Heart right ventricle (tissue), 16 donors: ENCODE data around the gene ASB4. TPM values are rescaled to one million over a fixed set of nuclear protein-coding genes. Genes with fewer than 3 reads are reported as not detected.

Source experiments
- ATAC-seq, 8 donors: fragments of 200-7000 bp; cut with Tn5 transposase; one replicate each; pipeline ENCODE4 v1.9.1; 2020; ENCODE audit warnings: mild to moderate bottlenecking in 8 of 8, moderate library complexity in 8 of 8, moderate number of reproducible peaks in 1 of 8
- DNase-seq, 2 donors: peaks; one replicate each; pipeline ENCODE4 v3.0.0-alpha.2; 2020
- H3K27ac ChIP-seq, 10 donors: fragments of 200-600 bp; sonication (generic) in 2 of 10; one replicate each; pipeline versions ENCODE4 v1.5.0 to v1.8.0; 2020 to 2022; ENCODE audit warnings: mild to moderate bottlenecking in 3 of 10
- H3K27me3 ChIP-seq, 7 donors: fragments of 200-600 bp; one replicate each; pipeline ENCODE4 v1.8.0; 2021 to 2022; ENCODE audit warnings: mild to moderate bottlenecking in 2 of 7
- H3K36me3 ChIP-seq, 9 donors: fragments of 200-600 bp; sonication (generic) in 1 of 9; one replicate each; pipeline versions ENCODE4 v1.5.0 to v1.8.0; 2020 to 2022; ENCODE audit warnings: mild to moderate bottlenecking in 2 of 9
- H3K4me1 ChIP-seq, 9 donors: fragments of 200-600 bp; sonication (generic) in 1 of 9; one replicate each; pipeline versions ENCODE4 v1.5.0 to v1.8.0; 2020 to 2022; ENCODE audit warnings: mild to moderate bottlenecking in 4 of 9
- H3K4me3 ChIP-seq, 10 donors: fragments of 200-600 bp; sonication (generic) in 2 of 10; one replicate each; pipeline versions ENCODE4 v1.5.0 to v1.8.0; 2020 to 2022; ENCODE audit warnings: mild to moderate bottlenecking in 7 of 10, moderate library complexity in 2 of 10
- H3K9me3 ChIP-seq, 11 donors: fragments of 200-600 bp in 10 of 11; sonication (generic) in 2 of 11; one replicate each; pipeline versions ENCODE4 v1.5.0 to v1.8.0; 2013 to 2022; ENCODE audit warnings: mild to moderate bottlenecking in 2 of 11, control low read depth in 1 of 11, moderate library complexity in 1 of 11
- CTCF ChIP-seq, 9 donors: fragments of 200-600 bp; sonication (generic) in 2 of 9; IDR thresholded peaks; one replicate each; pipeline versions ENCODE4 v1.5.0 to v1.8.0; 2021 to 2022; ENCODE audit warnings: antibody characterized with exemption in 9 of 9, mild to moderate bottlenecking in 5 of 9, moderate library complexity in 1 of 9
- WGBS, 2 donors: extraction: QIAGEN DNeasy Blood & Tissue Kit; methylation state at CpG; one replicate each; pipeline ENCODE4 v1.1.7; 2013; ENCODE audit warnings: inconsistent platforms in 1 of 2; 5-methylcytosine and 5-hydroxymethylcytosine counted together
- intact Hi-C, 10 donors: fragments of 100-400 bp; cut with DNase I; formaldehyde crosslinking; loops; one replicate each; pipeline versions ENCODE4 v1.11.1 to v1.14.2; 2022
- polyA plus RNA-seq, 2 donors: library from polyadenylated mRNA; stranded (reverse); fragments of 200-250 nt; gene quantifications; one replicate each; pipeline ENCODE4 v1.2.3, GENCODE V29; 2013
- total RNA-seq, 10 donors: library from RNA; stranded (reverse); fragmentation: NEBNext Ultra II Directional in 3 of 10; extraction: Animal tissue kit (Norgen Biotek cat#: 25700) in 3 of 10; gene quantifications; one replicate each; pipeline versions ENCODE4 v1.2.1 to v1.2.4, GENCODE V29; 2021 to 2023
- donor health status: Arrhythmogenic right ventricular cardiomyopathy.
- donor health status: ischemic (EF 13 %, LVEDD 7.1; RV severe dilation, severe dysfunction).
- donor health status: healthy with polysubstance abuse.
- donor health status: DM: no; HTN: yes; CAD: no.
- donor health status: DM: no; HTN: no; CAD: no.
- donor health status: ischemic (EF 25% LVEDD 6.9; RV normal size, moderate dysfunction).
- donor health status: ischemic (EF 25% LVEDD 5.7; RV mildly dilated, moderate dysfunction).
- donor health status: healthy.
- donor health status: DM: yes; HTN: yes; CAD: no.
- donor health status: Ischemic cardiomyopathy.
- donor health status: ischemic (EF 35%, LVEDD 5.7; RV mildly dilated, moderate dysfunction).
- donor health status: nonischemic (EF 11% LVEDD 7.7; RV severe dilation, severe dysfunction).
- donor health status: DM: yes; HTN: yes; CAD: no.
- donor health status: PGD.
- donor health status: ischemic (EF 29% LVEDD 5.4; RV normal size, mild dysfunction).
- donor health status: nonischemic (EF 23%, LVEDD 6.1; RV moderate dilation, normal function).

Gene ASB4
- total and polyA plus RNA-seq, 12 donors, result 0.26 to 7.1 (median 3.0) TPM

DNA sequence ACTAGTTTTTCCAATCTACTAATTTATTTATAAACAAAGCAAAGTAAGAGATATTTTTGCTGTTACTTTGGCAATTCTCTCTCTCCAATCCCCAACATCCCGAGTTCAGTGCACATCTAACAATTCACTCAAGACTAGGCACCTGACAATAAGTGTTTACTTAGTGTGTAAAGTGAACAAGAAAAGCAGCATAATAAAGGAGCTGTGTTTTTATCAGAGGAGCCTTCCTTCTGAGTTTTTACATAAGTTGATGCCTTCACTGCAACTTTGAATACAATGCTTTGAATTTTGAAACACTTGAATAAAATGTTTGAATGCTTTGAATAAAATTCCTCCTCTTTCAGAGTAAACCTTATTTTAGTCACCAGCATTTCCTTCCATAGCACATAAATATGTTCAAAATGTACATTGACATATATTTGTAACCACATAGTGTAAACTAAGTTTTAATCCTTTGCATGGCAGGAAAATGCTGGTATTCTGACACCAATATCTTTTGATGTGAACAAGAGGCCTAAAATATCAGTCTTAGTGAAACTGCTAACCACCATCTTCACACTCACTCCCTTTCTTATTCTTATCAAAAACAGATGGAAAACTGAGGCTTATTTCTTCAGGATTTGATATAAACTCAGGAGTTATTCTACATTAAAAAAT is 99.2 kb downstream of the ASB4 start:
- H3K4me1 ChIP-seq, result peaks cover 0 to 44% (median 28%) of the 10 kb centered on the region in 9 donors
- no peaks in the 10 kb centered on the region for H3K9me3 ChIP-seq
- no peak for TF ChIP-seq CTCF (IDR thresholded peaks at IDR 0.05)
- peak overlapping the region in 4 of 10 donors; percentile 1 to 32 (median 8) for H3K27ac ChIP-seq
- intact Hi-C loops, result loop anchor here in 1 of 10 donors (5.0 kb wide), 1 partner anchor 38 kb away; no protein-coding TSS in a partner anchor
- H3K27me3 ChIP-seq, result no peaks in the 10 kb centered on the region
- no peak for ATAC-seq
- DNase-seq, result no peak
- peaks cover 0 to 75% (median 55%) of the 10 kb centered on the region in 9 donors for H3K36me3 ChIP-seq
- H3K4me3 ChIP-seq, result no peak overlapping the region
- WGBS, 2 donors, result 83 to 87% methylated on average over 1 of the region's 1 CpG

DNA sequence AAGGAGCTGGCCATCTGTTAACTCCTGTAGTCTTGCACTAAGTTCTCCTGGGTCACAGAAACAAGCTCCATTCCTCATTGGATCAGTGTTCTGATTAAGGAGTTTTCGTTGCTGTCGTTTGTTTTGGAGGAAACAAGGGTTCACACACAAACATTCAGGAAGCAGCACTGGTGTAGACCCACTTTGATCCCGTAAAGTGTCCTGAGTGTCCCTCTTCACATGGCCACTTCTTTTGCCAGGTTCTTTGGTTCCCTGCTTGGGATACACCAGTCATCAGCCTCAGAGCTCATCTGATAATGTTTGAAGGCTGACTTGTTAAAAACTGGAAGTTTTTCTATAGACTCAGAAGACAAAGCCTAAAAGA is 99.7 kb downstream of the ASB4 start:
- H3K36me3 ChIP-seq, result peaks cover 0 to 80% (median 57%) of the 10 kb centered on the region in 9 donors
- no peak for ATAC-seq

DNA sequence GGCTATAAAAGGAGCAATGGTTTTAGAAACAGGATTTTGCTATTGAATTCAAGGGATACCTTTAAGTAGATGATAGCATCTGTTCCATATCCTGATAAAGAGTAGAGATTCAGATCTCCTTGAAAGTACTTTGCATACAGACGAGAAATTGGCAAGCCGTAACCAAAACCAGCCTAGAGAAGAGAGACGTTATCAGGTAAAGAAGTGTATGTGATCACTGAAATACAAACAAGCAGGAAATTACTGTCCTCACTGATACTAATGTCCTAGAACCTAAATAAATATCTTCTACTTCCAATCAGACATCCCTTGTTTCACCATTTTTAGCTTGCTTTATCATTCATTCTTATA is 101.2 kb downstream of the ASB4 start:
- H3K4me3 ChIP-seq, result no peak overlapping the region
- H3K27ac ChIP-seq, result peak overlapping the region in 3 of 10 donors; percentile 4 to 31 (median 27)
- DNase-seq, result no peak
- intact Hi-C loops, result no loop called here
- H3K9me3 ChIP-seq, result no peaks in the 10 kb centered on the region
- H3K4me1 ChIP-seq, result peaks cover 0 to 64% (median 48%) of the 10 kb centered on the region in 9 donors
- WGBS, 2 donors, result 56% methylated on average over 3 of the region's 3 CpGs
- no peak for TF ChIP-seq CTCF (IDR thresholded peaks at IDR 0.05)
- no peak for ATAC-seq
- peaks cover 0 to 96% (median 69%) of the 10 kb centered on the region in 9 donors for H3K36me3 ChIP-seq
- H3K27me3 ChIP-seq, result no peaks in the 10 kb centered on the region

More for the DNA sequence above, 99.7 kb downstream of the ASB4 start:
- whole genome bisulfite sequencing, 2 donors, result 41 to 56% methylated on average over 3 of the region's 3 CpGs
- no peak for DNase-seq
- Histone ChIP-seq H3K4me1 (peaks cover 0 to 49% (median 33%) of the 10 kb centered on the region in 9 donors), H3K27me3 (no peaks in the 10 kb centered on the region), H3K27ac (peak overlapping the region in 4 of 10 donors; percentile 1 to 26 (median 8)), H3K9me3 (no peaks in the 10 kb centered on the region), H3K4me3 (no peak overlapping the region)
- intact Hi-C loops, result no loop called here
- no peak for TF ChIP-seq CTCF (IDR thresholded peaks at IDR 0.05)

- DNase-seq (no peak), ATAC-seq (peak in 3 of 8 donors; percentile 2 to 23 (median 10))
- Histone ChIP-seq H3K27me3 (no peaks in the 10 kb centered on the region), H3K4me3 (peak overlapping the region in 3 of 10 donors; percentile 2 to 6 (median 2)), H3K4me1 (peaks cover 0 to 85% (median 64%) of the 10 kb centered on the region in 9 donors), H3K9me3 (no peaks in the 10 kb centered on the region), H3K27ac (peak overlapping the region in 6 of 10 donors; percentile 6 to 99 (median 11)), H3K36me3 (peaks cover 0 to 100% (median 89%) of the 10 kb centered on the region in 9 donors)
- intact Hi-C loops, result no loop called here
- no peak for TF ChIP-seq CTCF (IDR thresholded peaks at IDR 0.05)
Measured at GRCh38 chr7:95589031-95589430, 103.3 kb downstream of the ASB4 start.
